H1 (cell line): ENCODE data around the gene ITGA3.

Experiments used
- EP300 ChIP-seq, 2 experiments: IDR thresholded peaks; 1 replicate in 1 of 2; 2 replicates in 1 of 2; pipeline ENCODE4 v1.6.1; 2011 to 2012; ENCODE audit warnings: low read depth in 2 of 2, low read length in 2 of 2, mild to moderate bottlenecking in 2 of 2, borderline replicate concordance in 1 of 2, inconsistent platforms in 1 of 2, moderate library complexity in 1 of 2
- JUN ChIP-seq: IDR thresholded peaks from 2 replicates; pipeline ENCODE4 v1.6.1; 2011; ENCODE audit warnings: low read depth, mild to moderate bottlenecking, improper control_type of control experiment, low read length
- JUND ChIP-seq: IDR thresholded peaks from 2 replicates; pipeline ENCODE4 v1.6.1; 2011; ENCODE audit warnings: mild to moderate bottlenecking, improper control_type of control experiment, low read length
- MAFK ChIP-seq: IDR thresholded peaks from 2 replicates; pipeline ENCODE4 v1.6.1; 2012; ENCODE audit warnings: low read depth, mild to moderate bottlenecking, improper control_type of control experiment, low read length
- POLR2A ChIP-seq, 2 experiments: IDR thresholded peaks; 1 replicate in 1 of 2; 2 replicates in 1 of 2; pipeline ENCODE4 v1.6.1; 2011; ENCODE audit warnings: low read depth in 2 of 2, low read length in 2 of 2, mild to moderate bottlenecking in 2 of 2; ENCODE audit errors: control extremely low read depth in 1 of 2
- POLR2AphosphoS5 ChIP-seq: IDR thresholded peaks from 2 replicates; pipeline ENCODE4 v1.6.1; 2011; ENCODE audit warnings: low read depth, low read length
- RAD21 ChIP-seq, 2 experiments: IDR thresholded peaks in 1 of 2; conservative IDR thresholded peaks in 1 of 2; 2 replicates each; pipeline ENCODE4 v1.6.1; 2011; ENCODE audit warnings: low read depth in 2 of 2, low read length in 2 of 2, improper control_type of control experiment in 1 of 2, inconsistent platforms in 1 of 2, mild to moderate bottlenecking in 1 of 2, moderate library complexity in 1 of 2
- RNF2 ChIP-seq: fragments of 200-900, 300-1000 bp; sonication (generic); IDR thresholded peaks from 2 replicates; pipeline ENCODE4 v1.7.1; 2016; ENCODE audit warnings: borderline replicate concordance, low read depth, mild to moderate bottlenecking, antibody characterized with exemption, low read length; ENCODE audit not compliant: poor library complexity, severe bottlenecking; ENCODE audit errors: missing control alignments
- SP2 ChIP-seq: IDR thresholded peaks from 2 replicates; pipeline ENCODE4 v1.6.1; 2012; ENCODE audit warnings: mild to moderate bottlenecking, low read length, inconsistent platforms
- SUZ12 ChIP-seq: fragments of 200-600 bp; sonication (generic); IDR thresholded peaks from 2 replicates; pipeline ENCODE4 v1.6.1; 2012; ENCODE audit warnings: mild to moderate bottlenecking, inconsistent platforms, low read length, moderate library complexity, mixed read lengths
- TBP ChIP-seq: IDR thresholded peaks from 2 replicates; pipeline ENCODE4 v1.6.1; 2011; ENCODE audit warnings: low read depth, low read length, improper control_type of control experiment
- YY1 ChIP-seq: IDR thresholded peaks from 2 replicates; pipeline ENCODE4 v1.6.1; 2011; ENCODE audit warnings: low read depth, mild to moderate bottlenecking, low read length
- TF ChIP-seq, protein P1 (sequence below), 3 experiments: IDR thresholded peaks; 1 replicate in 2 of 3; 2 replicates in 1 of 3; pipeline versions ENCODE4 v1.5.1 to v1.6.1; 2011; ENCODE audit warnings: low read length in 3 of 3, mild to moderate bottlenecking in 3 of 3, inconsistent platforms in 2 of 3, low read depth in 1 of 3, moderate library complexity in 1 of 3; ENCODE audit not compliant: insufficient read depth in 1 of 3; ENCODE audit errors: control extremely low read depth in 1 of 3
- TF ChIP-seq, protein P2 (sequence below): IDR thresholded peaks from 2 replicates; pipeline ENCODE4 v1.6.1; 2012; ENCODE audit warnings: inconsistent platforms

DNA sequence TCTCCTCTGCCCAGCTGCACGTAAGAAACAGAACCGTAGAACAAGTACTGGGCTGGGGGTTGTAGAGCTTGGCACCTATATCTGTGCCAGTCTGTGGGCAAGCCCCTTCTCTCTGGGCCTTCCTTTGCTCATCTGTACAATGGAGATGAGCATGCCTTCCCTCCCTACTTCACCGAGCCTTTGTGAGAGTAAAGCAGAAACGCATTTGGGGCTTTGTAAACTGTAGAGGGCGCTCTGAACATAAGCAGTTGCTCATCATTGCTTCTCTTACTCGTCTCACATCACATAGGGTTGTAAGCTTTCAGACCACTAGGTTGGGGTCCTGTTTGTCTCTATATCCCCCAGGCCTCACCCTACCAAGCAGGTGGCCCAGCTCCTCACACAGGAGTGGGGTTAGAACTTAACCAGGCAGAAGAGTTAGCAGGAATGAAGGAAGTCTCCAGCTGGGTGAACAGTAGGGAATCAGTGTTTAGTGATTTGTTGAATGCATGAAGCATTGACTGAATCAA is 59.0 kb downstream of the ITGA3 start:
- TF ChIP-seq, protein P1, sequence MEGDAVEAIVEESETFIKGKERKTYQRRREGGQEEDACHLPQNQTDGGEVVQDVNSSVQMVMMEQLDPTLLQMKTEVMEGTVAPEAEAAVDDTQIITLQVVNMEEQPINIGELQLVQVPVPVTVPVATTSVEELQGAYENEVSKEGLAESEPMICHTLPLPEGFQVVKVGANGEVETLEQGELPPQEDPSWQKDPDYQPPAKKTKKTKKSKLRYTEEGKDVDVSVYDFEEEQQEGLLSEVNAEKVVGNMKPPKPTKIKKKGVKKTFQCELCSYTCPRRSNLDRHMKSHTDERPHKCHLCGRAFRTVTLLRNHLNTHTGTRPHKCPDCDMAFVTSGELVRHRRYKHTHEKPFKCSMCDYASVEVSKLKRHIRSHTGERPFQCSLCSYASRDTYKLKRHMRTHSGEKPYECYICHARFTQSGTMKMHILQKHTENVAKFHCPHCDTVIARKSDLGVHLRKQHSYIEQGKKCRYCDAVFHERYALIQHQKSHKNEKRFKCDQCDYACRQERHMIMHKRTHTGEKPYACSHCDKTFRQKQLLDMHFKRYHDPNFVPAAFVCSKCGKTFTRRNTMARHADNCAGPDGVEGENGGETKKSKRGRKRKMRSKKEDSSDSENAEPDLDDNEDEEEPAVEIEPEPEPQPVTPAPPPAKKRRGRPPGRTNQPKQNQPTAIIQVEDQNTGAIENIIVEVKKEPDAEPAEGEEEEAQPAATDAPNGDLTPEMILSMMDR (IDR thresholded peaks at IDR 0.05; ENCODE audit: control extremely low read depth in 1 of 3, insufficient read depth in 1 of 3, low read depth in 1 of 3, low read length in 3 of 3): peak in 2 of 3 experiments; percentile 89 to 93; a peak in 3 of 4 replicates
- TF ChIP-seq SUZ12: no peak
- no peak for TF ChIP-seq EP300 (IDR thresholded peaks at IDR 0.05; ENCODE audit: borderline replicate concordance in 1 of 2, low read depth in 2 of 2, low read length in 2 of 2)
- no peak for TF ChIP-seq SP2
- no peak for TF ChIP-seq JUN
- TF ChIP-seq POLR2AphosphoS5: no peak
- no peak for TF ChIP-seq YY1
- no peak for TF ChIP-seq RNF2
- TF ChIP-seq TBP: no peak
- no peak for TF ChIP-seq POLR2A (IDR thresholded peaks at IDR 0.05; ENCODE audit: control extremely low read depth in 1 of 2, low read depth in 2 of 2, low read length in 2 of 2)
- TF ChIP-seq, protein P2, sequence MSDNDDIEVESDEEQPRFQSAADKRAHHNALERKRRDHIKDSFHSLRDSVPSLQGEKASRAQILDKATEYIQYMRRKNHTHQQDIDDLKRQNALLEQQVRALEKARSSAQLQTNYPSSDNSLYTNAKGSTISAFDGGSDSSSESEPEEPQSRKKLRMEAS: no peak
- TF ChIP-seq MAFK: no peak
- TF ChIP-seq RAD21 (IDR thresholded peaks at IDR 0.05 in 1 of 2, conservative IDR thresholded peaks at IDR 0.05 in 1 of 2; ENCODE audit: low read depth in 2 of 2, low read length in 2 of 2): peak; percentile 68 to 73
- TF ChIP-seq JUND: no peak
